CD14-positive monocyte (primary cell): Measurements from ENCODE around the gene ANKRD26. TPM values are rescaled to one million over a fixed set of nuclear protein-coding genes. Genes with fewer than 3 reads are reported as not detected.
A peak's percentile ranks its signal among the peaks of the same experiment; 100 is the strongest.

Source experiments
- DNase-seq, 3 donors: peaks; one replicate each; pipeline ENCODE4 v3.0.0-alpha.2; 2011 to 2022
- H2AFZ ChIP-seq: 2 replicates; pipeline ENCODE4 v1.6.0; 2012; ENCODE audit warnings: mild to moderate bottlenecking, low read depth, low read length, inconsistent platforms; ENCODE audit not compliant: insufficient read depth, poor library complexity, severe bottlenecking
- H3K27ac ChIP-seq, 2 donors: 1 replicate in 1 of 2; 2 replicates in 1 of 2; pipeline ENCODE4 v1.5.1; 2012 to 2013; ENCODE audit warnings: low read length in 2 of 2, control low read depth in 1 of 2, inconsistent platforms in 1 of 2, low read depth in 1 of 2, mild to moderate bottlenecking in 1 of 2
- H3K27me3 ChIP-seq, 2 donors: one replicate each; pipeline versions ENCODE4 v1.6.0 to v1.6.1; 2011 to 2013; ENCODE audit warnings: low read length in 2 of 2; ENCODE audit not compliant: control insufficient read depth in 2 of 2, insufficient read depth in 2 of 2
- H3K36me3 ChIP-seq, 2 donors: replicated peaks in 1 of 2; 1 replicate in 1 of 2; 2 replicates in 1 of 2; pipeline versions ENCODE4 v1.5.1 to v1.6.1; 2012 to 2013; ENCODE audit warnings: low read length in 2 of 2, control low read depth in 1 of 2, inconsistent platforms in 1 of 2, mild to moderate bottlenecking in 1 of 2; ENCODE audit not compliant: insufficient read depth in 2 of 2, control insufficient read depth in 1 of 2
- H3K4me1 ChIP-seq, 2 donors: 1 replicate in 1 of 2; 2 replicates in 1 of 2; pipeline versions ENCODE4 v1.5.1 to v1.6.1; 2012 to 2013; ENCODE audit warnings: low read length in 2 of 2, control low read depth in 1 of 2, inconsistent platforms in 1 of 2, mild to moderate bottlenecking in 1 of 2, moderate library complexity in 1 of 2; ENCODE audit not compliant: insufficient read depth in 2 of 2, control insufficient read depth in 1 of 2
- H3K4me2 ChIP-seq: replicated peaks from 2 replicates; pipeline ENCODE3; 2012; ENCODE audit warnings: low read length, moderate library complexity, mild to moderate bottlenecking; ENCODE audit not compliant: poor library complexity, severe bottlenecking; ENCODE audit errors: extremely low read depth
- H3K4me3 ChIP-seq, 3 experiments: fragments of 200-600 bp in 1 of 3; sonication (generic) in 1 of 3; replicated peaks in 1 of 3; 1 replicate in 2 of 3; 2 replicates in 1 of 3; pipeline ENCODE4 v1.5.1; 2011 to 2013; ENCODE audit warnings: low read length in 3 of 3, mild to moderate bottlenecking in 3 of 3, control low read depth in 2 of 3, low read depth in 2 of 3, inconsistent platforms in 1 of 3, moderate library complexity in 1 of 3
- H3K79me2 ChIP-seq: 2 replicates; pipeline ENCODE4 v1.6.0; 2012; ENCODE audit warnings: mild to moderate bottlenecking, control low read depth, inconsistent platforms, low read length, moderate library complexity; ENCODE audit not compliant: insufficient read depth
- H3K9ac ChIP-seq: 2 replicates; pipeline ENCODE4 v1.6.0; 2017; ENCODE audit warnings: low read length, mild to moderate bottlenecking; ENCODE audit not compliant: insufficient read depth, poor library complexity, severe bottlenecking
- H3K9me3 ChIP-seq, 2 donors: replicated peaks in 1 of 2; 1 replicate in 1 of 2; 2 replicates in 1 of 2; pipeline versions ENCODE4 v1.5.1 to v1.6.1; 2012 to 2013; ENCODE audit warnings: low read length in 2 of 2, control low read depth in 1 of 2; ENCODE audit not compliant: control insufficient read depth in 1 of 2, insufficient read depth in 1 of 2
- H4K20me1 ChIP-seq: 2 replicates; pipeline ENCODE4 v1.6.0; 2012; ENCODE audit warnings: mild to moderate bottlenecking, low read length, control low read depth, moderate library complexity; ENCODE audit not compliant: insufficient read depth
- H3K27ac Mint-ChIP-seq, 7 donors: one replicate each; pipeline ENCODE4 v1.8.0; 2020; ENCODE audit warnings: mild to moderate bottlenecking in 7 of 7, mixed read lengths in 7 of 7, moderate library complexity in 6 of 7, inconsistent platforms in 2 of 7
- H3K27me3 Mint-ChIP-seq, 3 donors: one replicate each; pipeline ENCODE4 v1.8.0; 2021 to 2022; ENCODE audit warnings: low read depth in 3 of 3, mild to moderate bottlenecking in 3 of 3, mixed read lengths in 3 of 3, moderate library complexity in 3 of 3, inconsistent platforms in 1 of 3
- H3K36me3 Mint-ChIP-seq, 2 donors: one replicate each; pipeline ENCODE4 v1.8.0; 2020; ENCODE audit warnings: mixed read lengths in 2 of 2, inconsistent platforms in 1 of 2, mild to moderate bottlenecking in 1 of 2
- H3K4me1 Mint-ChIP-seq: one replicate; pipeline ENCODE4 v1.8.0; 2020; ENCODE audit warnings: mild to moderate bottlenecking, mixed read lengths
- H3K4me3 Mint-ChIP-seq, 2 donors: one replicate each; pipeline ENCODE4 v1.8.0; 2020; ENCODE audit warnings: mild to moderate bottlenecking in 2 of 2, mixed read lengths in 2 of 2, moderate library complexity in 1 of 2
- H3K9me3 Mint-ChIP-seq, 7 donors: one replicate each; pipeline ENCODE4 v1.8.0; 2020 to 2022; ENCODE audit warnings: mixed read lengths in 7 of 7, mild to moderate bottlenecking in 6 of 7, moderate library complexity in 6 of 7, inconsistent platforms in 2 of 7
- WGBS: methylation state at CpG from one replicate; pipeline ENCODE4 v1.1.5; 2013; ENCODE audit warnings: missing lambda C conversion rate; ENCODE audit not compliant: insufficient coverage; 5-methylcytosine and 5-hydroxymethylcytosine counted together
- intact Hi-C, 2 donors: fragments of 100-400 bp; cut with micrococcal nuclease; formaldehyde crosslinking; loops; one replicate each; pipeline versions ENCODE4 v1.15.0 to v1.15.1; 2023
- polyA plus RNA-seq, 3 donors: library from polyadenylated mRNA; depleted of rRNA in 1 of 3; unstranded in 2 of 3; stranded (reverse) in 1 of 3; fragments of 300-500 nt in 2 of 3; fragments of >200 nt in 1 of 3; fragmentation: Illumina TruSeq in 2 of 3; gene quantifications; 1 replicate in 2 of 3; 2 replicates in 1 of 3; pipeline ENCODE4 v1.2.3, GENCODE V29; 2012 to 2021
- TF ChIP-seq, protein P1 (sequence below): fragments of 200-600 bp; IDR thresholded peaks from one replicate; pipeline ENCODE4 v1.8.0; 2022; ENCODE audit warnings: antibody characterized with exemption, mild to moderate bottlenecking

The ANKRD26 gene
- polyA plus RNA-seq, 3 donors: 0.36 to 0.73 (median 0.36) TPM

DNA sequence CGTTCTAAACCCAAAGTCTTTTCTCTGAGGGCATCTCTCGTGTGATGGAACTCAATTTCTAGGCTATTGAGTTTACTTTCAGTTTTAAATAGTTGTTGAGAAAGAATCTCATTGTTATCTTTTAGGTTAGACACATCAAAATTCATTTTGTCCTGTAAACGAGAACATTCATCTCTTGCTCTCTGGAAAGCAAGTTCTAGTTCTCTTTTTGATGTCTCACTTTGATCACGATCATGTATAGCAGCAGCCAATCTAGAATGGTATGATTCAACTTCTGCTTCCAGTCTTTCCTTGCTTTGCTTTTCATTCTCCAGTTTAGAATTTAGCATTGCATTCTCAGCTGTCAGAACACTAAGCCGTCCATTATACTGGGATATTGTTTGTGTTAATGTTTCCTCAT lies 65.1 kb downstream of the ANKRD26 start:
- no peaks in the 10 kb centered on the region for H3K9me3 Mint-ChIP-seq
- H3K9me3 ChIP-seq: no peaks in the 10 kb centered on the region
- DNase-seq: no peak
- H3K79me2 ChIP-seq: no peaks in the 10 kb centered on the region
- no peak overlapping the region for H2AFZ ChIP-seq
- intact Hi-C loops: no loop called here
- H3K36me3 ChIP-seq: peaks cover 5 to 49% of the 10 kb centered on the region in 2 donors
- H3K27me3 Mint-ChIP-seq: no peaks in the 10 kb centered on the region
- no peaks in the 10 kb centered on the region for H3K4me1 ChIP-seq
- 93% methylated on average over 2 of the region's 5 CpGs for WGBS
- no peak overlapping the region for H3K4me3 ChIP-seq
- no peak overlapping the region for H3K27ac ChIP-seq
- H3K27me3 ChIP-seq: no peaks in the 10 kb centered on the region
- no peaks in the 10 kb centered on the region for H3K4me1 Mint-ChIP-seq
- H3K27ac Mint-ChIP-seq: no peak overlapping the region
- no peak overlapping the region for H3K9ac ChIP-seq
- H3K4me3 Mint-ChIP-seq: no peak overlapping the region
- no peaks in the 10 kb centered on the region for H4K20me1 ChIP-seq
- no peak overlapping the region for H3K4me2 ChIP-seq
- H3K36me3 Mint-ChIP-seq: peaks cover 37 to 38% of the 10 kb centered on the region in 2 donors
- TF ChIP-seq, protein P1, sequence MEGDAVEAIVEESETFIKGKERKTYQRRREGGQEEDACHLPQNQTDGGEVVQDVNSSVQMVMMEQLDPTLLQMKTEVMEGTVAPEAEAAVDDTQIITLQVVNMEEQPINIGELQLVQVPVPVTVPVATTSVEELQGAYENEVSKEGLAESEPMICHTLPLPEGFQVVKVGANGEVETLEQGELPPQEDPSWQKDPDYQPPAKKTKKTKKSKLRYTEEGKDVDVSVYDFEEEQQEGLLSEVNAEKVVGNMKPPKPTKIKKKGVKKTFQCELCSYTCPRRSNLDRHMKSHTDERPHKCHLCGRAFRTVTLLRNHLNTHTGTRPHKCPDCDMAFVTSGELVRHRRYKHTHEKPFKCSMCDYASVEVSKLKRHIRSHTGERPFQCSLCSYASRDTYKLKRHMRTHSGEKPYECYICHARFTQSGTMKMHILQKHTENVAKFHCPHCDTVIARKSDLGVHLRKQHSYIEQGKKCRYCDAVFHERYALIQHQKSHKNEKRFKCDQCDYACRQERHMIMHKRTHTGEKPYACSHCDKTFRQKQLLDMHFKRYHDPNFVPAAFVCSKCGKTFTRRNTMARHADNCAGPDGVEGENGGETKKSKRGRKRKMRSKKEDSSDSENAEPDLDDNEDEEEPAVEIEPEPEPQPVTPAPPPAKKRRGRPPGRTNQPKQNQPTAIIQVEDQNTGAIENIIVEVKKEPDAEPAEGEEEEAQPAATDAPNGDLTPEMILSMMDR: no peak

DNA sequence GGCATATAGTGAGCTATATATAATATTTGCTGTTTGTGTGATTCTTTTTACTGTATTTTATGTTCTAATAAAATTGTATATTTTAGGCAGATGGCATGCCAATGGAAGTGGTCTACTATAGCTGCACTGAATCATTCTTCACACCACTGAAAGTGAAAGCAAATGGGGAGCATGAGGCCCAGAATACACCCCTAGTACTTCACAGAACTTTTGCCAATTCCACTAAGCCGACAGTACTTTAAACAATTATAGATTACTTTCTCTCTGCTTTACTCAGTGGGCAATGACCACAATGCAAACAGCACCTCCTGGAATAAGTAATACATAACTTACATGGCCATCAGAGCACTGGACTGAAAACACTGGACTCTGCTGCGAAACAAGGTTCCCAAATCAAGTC lies 70.2 kb downstream of the ANKRD26 start:
- intact Hi-C loops: no loop called here
- TF ChIP-seq, protein P1: no peak
- H3K4me3 ChIP-seq: no peak overlapping the region
- H3K79me2 ChIP-seq: no peaks in the 10 kb centered on the region
- H3K27me3 ChIP-seq: no peaks in the 10 kb centered on the region
- DNase-seq: no peak
- H3K9ac ChIP-seq: no peak overlapping the region
- H3K9me3 ChIP-seq: no peaks in the 10 kb centered on the region
- Mint-ChIP-seq H3K4me3 (no peak overlapping the region), H3K27me3 (no peaks in the 10 kb centered on the region), H3K27ac (peak overlapping the region in 1 of 7 donors; percentile 12), H3K9me3 (no peaks in the 10 kb centered on the region), H3K4me1 (no peaks in the 10 kb centered on the region), H3K36me3 (peaks cover 30 to 31% of the 10 kb centered on the region in 2 donors)
- WGBS: 86% methylated on average over 2 of the region's 2 CpGs
- H3K27ac ChIP-seq: no peak overlapping the region
- H3K4me2 ChIP-seq: no peak overlapping the region
- H3K36me3 ChIP-seq: peaks cover 6 to 19% of the 10 kb centered on the region in 2 donors
- no peaks in the 10 kb centered on the region for H3K4me1 ChIP-seq
- H4K20me1 ChIP-seq: no peaks in the 10 kb centered on the region
- no peak overlapping the region for H2AFZ ChIP-seq
